OCI-LY1 (cell line): Measurements from ENCODE around the gene GRP.

Source experiments
- H2AFZ ChIP-seq: fragments of 200-600 bp; sonication (generic), shearing (Covaris generic); 2 replicates; pipeline ENCODE4 v1.6.0; 2014; ENCODE audit warnings: antibody characterized with exemption, mild to moderate bottlenecking, low read length
- H3F3A ChIP-seq: fragments of 200-600 bp; sonication (generic), shearing (Covaris generic); 2 replicates; pipeline ENCODE4 v1.6.0; 2014; ENCODE audit warnings: mild to moderate bottlenecking, antibody characterized with exemption, low read length, moderate library complexity; ENCODE audit not compliant: insufficient read depth
- H3K27ac ChIP-seq: fragments of 200-600 bp; sonication (generic); 2 replicates; pipeline ENCODE4 v1.5.1; 2014; ENCODE audit warnings: low read length, mixed run types, mild to moderate bottlenecking, low read depth; ENCODE audit not compliant: poor library complexity, severe bottlenecking
- H3K27me3 ChIP-seq: fragments of 200-600 bp; sonication (generic); 2 replicates; pipeline ENCODE4 v1.6.0; 2014; ENCODE audit warnings: antibody characterized with exemption, mild to moderate bottlenecking, low read length, moderate library complexity; ENCODE audit not compliant: insufficient read depth
- H3K36me3 ChIP-seq: fragments of 200-600 bp; sonication (generic); 2 replicates; pipeline ENCODE4 v1.6.1; 2014; ENCODE audit warnings: mild to moderate bottlenecking, antibody characterized with exemption, low read length, moderate library complexity, mixed read lengths; ENCODE audit not compliant: insufficient read depth
- H3K4me1 ChIP-seq: fragments of 200-600 bp; sonication (generic); 2 replicates; pipeline ENCODE4 v1.5.1; 2014; ENCODE audit warnings: mild to moderate bottlenecking, low read length, moderate library complexity; ENCODE audit not compliant: insufficient read depth, severe bottlenecking
- H3K4me2 ChIP-seq: fragments of 200-600 bp; sonication (generic), shearing (Covaris generic); 2 replicates; pipeline ENCODE4 v1.6.1; 2014; ENCODE audit warnings: low read length
- H3K4me3 ChIP-seq: fragments of 200-600 bp; sonication (generic); 2 replicates; pipeline ENCODE4 v1.5.1; 2014; ENCODE audit warnings: low read length, low read depth, mild to moderate bottlenecking, mixed read lengths; ENCODE audit not compliant: poor library complexity, severe bottlenecking
- H3K79me2 ChIP-seq: fragments of 200-600 bp; shearing (Covaris generic); 2 replicates; pipeline ENCODE4 v1.6.1; 2016; ENCODE audit warnings: mixed run types, low read length, mixed read lengths; ENCODE audit not compliant: insufficient read depth
- H3K9ac ChIP-seq: fragments of 200-600 bp; sonication (generic), shearing (Covaris generic); 2 replicates; pipeline ENCODE4 v1.6.1; 2014; ENCODE audit warnings: mild to moderate bottlenecking, low read length, mixed read lengths
- H3K9me2 ChIP-seq: fragments of 200-600 bp; sonication (generic), shearing (Covaris generic); 2 replicates; pipeline ENCODE4 v1.6.1; 2014; ENCODE audit warnings: low read depth, mild to moderate bottlenecking, low read length, mixed read lengths
- H3K9me3 ChIP-seq: fragments of 200-600 bp; shearing (Covaris generic); 2 replicates; pipeline ENCODE4 v1.6.1; 2014; ENCODE audit warnings: low read length, mixed read lengths
- H4K20me1 ChIP-seq: fragments of 200-600 bp; sonication (generic), shearing (Covaris generic); 2 replicates; pipeline ENCODE4 v1.6.0; 2016; ENCODE audit warnings: mild to moderate bottlenecking, low read length; ENCODE audit not compliant: insufficient read depth
- CTCF ChIP-seq: fragments of 200-600 bp; sonication (generic), shearing (Covaris generic); IDR thresholded peaks from 2 replicates; pipeline ENCODE4 v1.5.1; 2017; ENCODE audit warnings: mild to moderate bottlenecking, antibody characterized with exemption, low read length, moderate library complexity, mixed read lengths
- EZH2 ChIP-seq: fragments of 200-600 bp; sonication (generic), shearing (Covaris generic); IDR thresholded peaks from 2 replicates; pipeline ENCODE4 v1.8.0; 2017; ENCODE audit warnings: borderline replicate concordance, mixed run types, mild to moderate bottlenecking, antibody characterized with exemption, low read length, moderate library complexity, mixed read lengths

The GRP gene

GRCh38 chr18:59265246-59265973 lies 45.5 kb downstream of the GRP start:
- TF ChIP-seq EZH2 (no peak), CTCF (no peak)
- no peak overlapping the region for H3K27ac ChIP-seq
- H3K4me3 ChIP-seq = peak overlapping the region; percentile 49
- H3K9ac ChIP-seq = no peak overlapping the region
- H3K27me3 ChIP-seq = 0 out of 2 replicates have a peak, but pooled peaks cover 3% of the 10 kb centered on the region
- H3K4me1 ChIP-seq = peaks cover 6% of the 10 kb centered on the region
- no peaks in the 10 kb centered on the region for H3F3A ChIP-seq
- H3K4me2 ChIP-seq = peak overlapping the region; percentile 30
- H3K9me2 ChIP-seq = no peaks in the 10 kb centered on the region
- no peaks in the 10 kb centered on the region for H4K20me1 ChIP-seq
- no peaks in the 10 kb centered on the region for H3K79me2 ChIP-seq
- no peaks in the 10 kb centered on the region for H3K9me3 ChIP-seq
- H3K36me3 ChIP-seq = no peaks in the 10 kb centered on the region
- no peak overlapping the region for H2AFZ ChIP-seq

DNA sequence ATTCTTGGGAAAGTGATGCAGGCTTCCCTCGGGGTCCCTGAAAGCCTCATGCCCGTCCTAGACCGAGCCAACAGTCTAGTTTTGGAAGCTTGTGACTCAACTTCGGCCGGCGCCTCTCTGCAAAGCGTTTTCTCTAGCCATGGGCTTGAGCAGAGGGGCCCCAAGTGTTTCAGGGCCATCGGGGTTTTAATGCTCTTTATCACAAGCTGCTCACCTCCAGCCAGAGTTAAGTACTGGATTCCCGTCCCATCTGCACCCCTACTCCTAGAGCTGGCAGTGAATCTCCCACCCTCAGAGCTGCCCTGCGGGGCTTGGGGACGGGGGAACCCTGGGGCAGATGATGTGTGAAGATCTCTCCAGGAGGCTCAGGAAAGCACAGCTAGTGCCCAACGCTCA lies 46.0 kb downstream of the GRP start:
- Histone ChIP-seq H3K4me3 (no peak overlapping the region), H3K4me1 (peaks cover 6% of the 10 kb centered on the region), H3K4me2 (peak overlapping the region; percentile 30)

GRCh38 chr18:59266459-59266858 lies 46.5 kb downstream of the GRP start:
- Histone ChIP-seq H3K9me2 (no peaks in the 10 kb centered on the region), H3K4me2 (no peak overlapping the region), H3K4me1 (peaks cover 6% of the 10 kb centered on the region), H2AFZ (no peak overlapping the region), H3K36me3 (no peaks in the 10 kb centered on the region), H3K27me3 (0 out of 2 replicates have a peak, but pooled peaks cover 3% of the 10 kb centered on the region), H4K20me1 (no peaks in the 10 kb centered on the region), H3K79me2 (no peaks in the 10 kb centered on the region), H3K9ac (no peak overlapping the region), H3K27ac (no peak overlapping the region), H3F3A (no peaks in the 10 kb centered on the region), H3K9me3 (no peaks in the 10 kb centered on the region), H3K4me3 (no peak overlapping the region)
- TF ChIP-seq EZH2 = no peak
- no peak for TF ChIP-seq CTCF

More for the DNA sequence above, 46.0 kb downstream of the GRP start:
- H3K36me3 ChIP-seq = no peaks in the 10 kb centered on the region
- H2AFZ ChIP-seq = no peak overlapping the region
- H3K9ac ChIP-seq = no peak overlapping the region
- H3K9me2 ChIP-seq = no peaks in the 10 kb centered on the region
- no peaks in the 10 kb centered on the region for H3F3A ChIP-seq
- H3K9me3 ChIP-seq = no peaks in the 10 kb centered on the region
- no peaks in the 10 kb centered on the region for H4K20me1 ChIP-seq
- H3K27me3 ChIP-seq = 0 out of 2 replicates have a peak, but pooled peaks cover 3% of the 10 kb centered on the region
- no peaks in the 10 kb centered on the region for H3K79me2 ChIP-seq
- TF ChIP-seq CTCF (no peak), EZH2 (no peak)
- no peak overlapping the region for H3K27ac ChIP-seq
